Measurements from ENCODE around the gene PUS10.
A peak's percentile ranks its signal among the peaks of the same experiment; 100 is the strongest.
"Not testable (repeated sequence)": the region's sequence is repeated elsewhere in the genome, so short reads cannot be mapped to it uniquely, and the experiment has no call there.

The PUS10 gene, protein sequence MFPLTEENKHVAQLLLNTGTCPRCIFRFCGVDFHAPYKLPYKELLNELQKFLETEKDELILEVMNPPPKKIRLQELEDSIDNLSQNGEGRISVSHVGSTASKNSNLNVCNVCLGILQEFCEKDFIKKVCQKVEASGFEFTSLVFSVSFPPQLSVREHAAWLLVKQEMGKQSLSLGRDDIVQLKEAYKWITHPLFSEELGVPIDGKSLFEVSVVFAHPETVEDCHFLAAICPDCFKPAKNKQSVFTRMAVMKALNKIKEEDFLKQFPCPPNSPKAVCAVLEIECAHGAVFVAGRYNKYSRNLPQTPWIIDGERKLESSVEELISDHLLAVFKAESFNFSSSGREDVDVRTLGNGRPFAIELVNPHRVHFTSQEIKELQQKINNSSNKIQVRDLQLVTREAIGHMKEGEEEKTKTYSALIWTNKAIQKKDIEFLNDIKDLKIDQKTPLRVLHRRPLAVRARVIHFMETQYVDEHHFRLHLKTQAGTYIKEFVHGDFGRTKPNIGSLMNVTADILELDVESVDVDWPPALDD
- 6.7 to 10.1 (median 7.8) reads per million in 4 experiments for total RNA-seq

- peak; percentile 38 for DNase-seq
Observed at GRCh38 chr2:61017556-61018317, at the start of gene PUS10, which contains the start of gene PEX13. TSS of gene PUS10 (minus strand) at chr2:61018255. CDS start at chr2:61011890, 6,365 bp downstream. TSS of gene PEX13 (plus strand) at chr2:61017720. CDS start at chr2:61017760, 40 bp downstream.

- peak; percentile 75 for DNase-seq
Observed at GRCh38 chr2:61065714-61066709, 48.0 kb upstream of the PUS10 start, which contains the start of gene SANBR. TSS of gene SANBR (plus strand) at chr2:61065871. CDS start at chr2:61070351, 4,480 bp downstream.

DNA sequence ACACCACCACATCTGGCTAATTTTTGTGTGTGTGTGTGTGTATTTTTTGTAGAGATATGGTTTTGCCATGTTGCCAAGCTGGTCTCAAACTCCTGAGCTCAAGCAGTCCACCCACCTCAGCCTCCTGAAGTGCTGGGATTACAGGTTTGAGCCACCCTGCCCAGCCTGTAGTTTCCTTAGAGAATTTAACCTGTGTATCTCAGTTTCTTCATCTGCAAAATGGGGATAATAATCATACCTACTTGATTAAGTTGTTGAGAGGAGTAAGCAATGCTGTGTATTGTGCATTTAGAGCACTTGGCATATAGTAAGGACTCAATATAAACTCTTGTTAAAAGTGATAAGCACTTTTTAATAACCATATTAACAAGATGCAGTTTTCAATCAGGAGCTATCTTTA is 41.3 kb upstream of the PUS10 start:
- DNase-seq, result no peak

- DNase-seq, result no peak
Observed at GRCh38 chr2:61057562-61057961, 39.5 kb upstream of the PUS10 start.

DNA sequence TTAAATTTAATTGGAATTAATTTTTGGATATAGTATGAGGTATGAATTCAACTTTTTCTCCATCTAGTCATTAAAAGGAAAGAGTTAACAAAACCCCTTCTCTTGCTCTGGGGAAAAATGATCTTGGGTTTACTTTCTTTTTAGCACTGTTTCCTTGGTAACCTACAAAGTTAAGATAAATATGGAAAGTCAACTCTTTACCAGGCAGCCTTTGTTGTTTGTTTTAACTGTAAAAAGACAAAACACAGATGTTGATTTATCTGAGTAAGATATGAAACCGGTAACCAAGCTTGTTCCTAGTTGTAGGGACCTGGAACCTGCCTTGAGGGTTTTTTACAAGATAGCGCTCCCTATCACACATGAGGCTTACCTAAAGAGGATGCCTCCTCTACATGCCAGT is 37.5 kb upstream of the PUS10 start:
- DNase-seq, result no peak

GRCh38 chr2:61045999-61046398 is 27.9 kb upstream of the PUS10 start:
- no peak for DNase-seq

DNA sequence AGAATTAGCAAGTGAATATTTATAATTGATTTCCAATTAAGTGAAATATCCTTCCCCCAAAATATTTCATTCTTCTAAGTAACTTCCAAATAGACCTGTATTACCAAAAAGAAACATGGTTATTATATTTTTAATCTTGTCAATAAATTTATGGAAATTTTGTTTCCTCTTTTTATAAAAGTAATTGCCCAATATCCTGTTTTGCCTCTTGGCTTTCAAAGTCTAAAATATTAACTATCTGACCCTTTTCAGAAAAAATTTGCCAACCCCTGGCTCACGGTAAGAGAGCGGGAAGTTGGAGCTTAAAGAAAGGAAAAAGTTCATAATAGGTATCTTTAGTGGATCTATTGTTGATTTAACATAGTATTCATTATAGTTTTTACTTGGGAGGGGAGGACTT is 27.2 kb upstream of the PUS10 start:
- no peak for DNase-seq

- no peak for DNase-seq
Observed at GRCh38 chr2:61044636-61045035, 26.6 kb upstream of the PUS10 start.

DNA sequence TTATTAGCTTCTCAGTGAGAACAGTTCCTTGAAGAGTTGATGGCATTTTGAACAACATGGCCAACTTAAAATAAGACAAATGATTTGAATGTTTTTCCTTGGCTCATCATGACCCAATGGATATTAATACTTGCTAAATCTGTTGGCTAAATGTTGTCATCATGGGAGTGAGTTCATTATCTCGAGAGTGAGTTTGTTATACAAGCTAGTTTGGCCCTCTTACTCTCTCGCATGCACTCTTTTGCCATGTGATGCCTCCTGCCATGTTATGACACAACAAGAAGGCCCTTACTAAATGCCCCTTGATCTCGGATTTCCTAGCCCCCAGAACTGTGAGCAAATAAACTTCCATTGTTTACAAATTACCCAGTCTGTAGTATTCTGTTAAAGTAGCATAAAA is 24.8 kb upstream of the PUS10 start:
- DNase-seq, result no peak

- not testable (repeated sequence) for DNase-seq
Observed at GRCh38 chr2:61036643-61037042, 18.6 kb upstream of the PUS10 start.

- not testable (repeated sequence) for DNase-seq
Observed at GRCh38 chr2:61034592-61034991, 16.5 kb upstream of the PUS10 start.

- no peak for DNase-seq
Observed at GRCh38 chr2:61029533-61029932, 11.5 kb upstream of the PUS10 start.

DNA sequence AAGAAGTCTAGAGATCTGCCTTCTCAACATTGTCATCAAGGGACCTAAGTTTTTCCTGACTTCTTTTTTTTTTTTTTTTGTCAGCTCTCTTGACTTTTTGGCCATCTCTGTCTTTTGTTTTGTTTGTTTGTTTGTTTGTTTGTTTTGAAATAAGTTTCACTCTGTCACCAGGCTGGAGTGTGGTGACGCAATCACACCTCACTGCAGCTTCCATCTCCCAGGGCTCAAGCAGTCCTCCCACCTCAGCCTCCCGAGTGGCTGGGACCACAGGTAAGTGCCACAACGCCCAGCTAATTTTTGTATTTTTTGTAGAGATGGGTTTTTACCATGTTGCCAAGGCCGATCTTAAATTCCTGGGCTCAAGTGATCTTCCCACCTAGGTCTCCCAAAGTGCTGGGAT is 5.6 kb upstream of the PUS10 start:
- no peak for DNase-seq

DNA sequence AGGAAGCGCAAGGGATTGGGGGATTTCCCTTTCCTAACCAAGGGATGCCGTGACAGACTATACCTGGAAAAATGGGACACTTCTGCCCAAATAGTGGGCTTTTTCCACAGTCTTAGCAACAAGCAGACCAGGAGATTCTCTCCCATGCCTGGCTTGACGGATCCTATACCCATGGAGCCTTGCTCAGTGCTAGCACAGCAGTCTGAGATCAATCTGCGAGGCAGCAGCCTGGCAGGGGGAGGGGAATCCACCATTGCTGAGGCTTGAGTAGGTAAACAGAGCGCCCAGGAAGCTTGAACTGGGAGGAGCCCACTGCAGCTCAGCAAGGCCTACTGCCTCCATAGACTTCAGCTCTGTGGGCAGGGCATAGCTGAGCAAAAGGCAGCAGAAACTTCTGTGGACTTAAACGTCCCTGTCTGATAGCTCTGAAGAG is 3.2 kb upstream of the PUS10 start:
- no peak for DNase-seq

DNA sequence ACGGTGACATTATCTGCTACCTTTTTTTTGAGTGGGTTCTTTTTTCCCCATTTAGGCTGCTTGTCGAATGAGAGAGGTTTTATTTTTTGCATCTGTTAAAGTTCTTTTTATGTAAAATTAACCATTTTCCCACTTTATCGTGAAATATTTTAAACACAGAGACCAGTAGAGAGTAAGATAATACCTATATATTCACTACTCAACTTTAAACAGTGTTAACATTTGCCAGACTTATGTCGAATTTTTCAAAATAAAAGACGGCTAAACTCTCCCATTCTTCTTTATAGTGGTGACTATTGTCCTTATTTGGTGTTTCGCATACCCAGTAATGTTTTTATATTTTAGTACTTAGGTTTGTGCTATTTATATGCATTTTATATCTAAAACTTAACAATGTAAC is 743 bp upstream of the PUS10 start:
- DNase-seq, result no peak

DNA sequence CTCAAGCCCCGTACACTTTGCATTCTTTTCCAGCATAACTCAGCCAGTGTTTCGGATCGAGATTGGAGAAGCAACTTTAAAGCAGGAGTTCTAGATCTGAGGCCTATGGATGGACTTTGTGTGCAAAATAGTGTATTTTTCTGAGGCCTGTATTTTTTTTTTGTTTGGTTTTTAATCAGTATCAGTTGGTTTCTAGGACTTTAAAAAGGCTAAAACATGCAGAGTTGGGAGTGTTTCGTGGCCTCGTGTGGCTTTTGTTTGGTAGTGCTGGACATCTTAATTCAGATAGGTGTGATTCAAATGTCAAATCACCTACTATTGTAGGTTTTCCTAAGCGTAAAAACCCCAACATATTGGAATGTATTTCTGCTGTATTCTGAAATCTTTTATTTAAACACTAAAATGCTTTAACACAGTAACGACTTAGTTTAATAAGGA is 282 bp upstream of the PUS10 start:
- no peak for DNase-seq

- peak; percentile 50 for DNase-seq
Observed at GRCh38 chr2:61017003-61017555, 976 bp downstream of the PUS10 start.

DNA sequence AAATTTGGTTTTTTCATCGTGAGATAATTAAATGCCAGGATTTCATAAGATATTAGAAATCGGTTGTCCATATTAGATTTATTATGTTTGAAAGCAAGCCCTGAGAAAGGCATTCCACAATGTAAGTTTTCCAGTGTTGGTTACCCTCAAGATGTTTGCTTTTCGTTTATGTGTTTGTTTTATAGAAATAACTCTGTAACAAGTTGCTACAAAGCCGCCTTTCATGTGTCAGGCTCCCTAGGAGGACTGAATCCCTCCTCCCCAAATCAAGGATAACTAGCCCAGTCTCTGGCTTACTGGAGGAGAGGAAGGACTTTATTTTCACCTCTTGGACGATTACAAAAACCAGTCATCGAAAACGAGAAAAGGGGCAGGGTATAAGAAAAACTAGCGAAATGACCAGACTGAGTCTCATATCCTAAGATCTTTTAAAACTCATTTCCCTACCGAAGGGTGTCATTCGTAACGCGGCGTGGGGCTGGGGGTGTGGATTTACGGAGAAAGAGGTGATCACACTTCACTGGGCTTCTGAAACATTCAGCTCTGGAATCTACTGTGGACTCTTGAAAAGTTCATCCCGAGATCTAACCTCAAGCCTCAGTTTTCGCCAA is 1.6 kb downstream of the PUS10 start:
- no peak for DNase-seq

GRCh38 chr2:61015976-61016375 is 2.1 kb downstream of the PUS10 start:
- DNase-seq, result no peak

- DNase-seq, result no peak
Observed at GRCh38 chr2:61014763-61015162, 3.3 kb downstream of the PUS10 start.

DNA sequence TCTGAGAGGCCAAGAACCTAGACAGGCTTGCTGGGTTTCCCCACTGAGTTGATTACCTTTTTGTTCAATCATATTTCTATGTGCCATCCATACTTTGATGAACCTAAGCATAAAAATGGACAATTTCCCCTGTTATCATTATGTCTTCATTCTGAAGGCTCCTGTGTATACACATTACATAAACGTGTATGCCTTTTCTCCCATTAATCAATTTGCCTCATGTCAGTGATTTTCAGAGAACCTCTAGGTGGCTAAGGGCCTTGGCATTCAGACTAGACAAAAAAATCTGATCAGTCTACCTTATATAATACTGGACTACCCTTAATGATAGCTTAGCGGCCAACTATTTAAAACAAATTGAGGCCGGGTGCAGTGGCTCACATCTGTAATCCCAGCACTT is 4.7 kb downstream of the PUS10 start:
- DNase-seq, result no peak

Data from effector CD8-positive, alpha-beta T cell (primary cell).